ENCODE results near the gene TARDBP. TPM values are rescaled to one million over a fixed set of nuclear protein-coding genes. Genes with fewer than 3 reads are reported as not detected.

Gene TARDBP
- total RNA-seq, 1 experiment from 2014 or later: 207 TPM

- H3K4me2 ChIP-seq (ENCODE audit: insufficient read depth, insufficient read length, low read length): no peak overlapping the region
- H3K56ac ChIP-seq (ENCODE audit: insufficient read length, low read depth, low read length): no peak overlapping the region
- H2BK120ac ChIP-seq (ENCODE audit: low read depth, low read length, poor library complexity, severe bottlenecking): no peak overlapping the region
- H3K9me3 ChIP-seq (ENCODE audit: control insufficient read depth, low read depth, low read length): no peaks in the 10 kb centered on the region
- TF ChIP-seq CTCF (conservative IDR thresholded peaks at IDR 0.05): no peak
- H2BK20ac ChIP-seq (ENCODE audit: low read depth, low read length, poor library complexity, severe bottlenecking): no peak overlapping the region
- H2BK15ac ChIP-seq (ENCODE audit: low read depth, low read length): no peak overlapping the region
- H2BK12ac ChIP-seq (ENCODE audit: insufficient read length, low read depth, low read length): no peak overlapping the region
- no CpG with 5 or more reads among the region's 16 CpGs for WGBS (ENCODE audit: extremely low coverage, insufficient read length, low lambda C conversion rate)
- no peaks in the 10 kb centered on the region for H3K79me1 ChIP-seq (ENCODE audit: insufficient read depth, low read depth, low read length, poor library complexity, severe bottlenecking)
- Mint-ChIP-seq H3K4me3 (no peak overlapping the region), H3K9me3 (no peaks in the 10 kb centered on the region), H3K4me1 (peaks cover 4 to 5% of the 10 kb centered on the region in 2 experiments), H3K27me3 (ENCODE audit: low read depth) (no peaks in the 10 kb centered on the region), H3K36me3 (ENCODE audit: insufficient read depth in 1 of 3, low read depth in 3 of 3) (peaks cover 0 to 1% (median 0%) of the 10 kb centered on the region in 3 experiments; a peak in 1 of 7 replicates), H3K27ac (peak overlapping the region in 1 of 3 experiments; percentile 34; a peak in 1 of 7 replicates)
- no peak overlapping the region for H3K23ac ChIP-seq (ENCODE audit: insufficient read length, low read depth, low read length)
- no peak overlapping the region for H4K8ac ChIP-seq (replicated peaks; ENCODE audit: insufficient read length, low read depth, low read length)
- no peak overlapping the region for H2AK5ac ChIP-seq (ENCODE audit: insufficient read length, low read length)
- no peak overlapping the region for H3K14ac ChIP-seq (ENCODE audit: insufficient read depth, low read length)
- H3K4ac ChIP-seq (ENCODE audit: low read depth, low read length): no peak overlapping the region
- H3K79me2 ChIP-seq (ENCODE audit: insufficient read depth, low read length): no peaks in the 10 kb centered on the region
- H4K20me1 ChIP-seq (ENCODE audit: control insufficient read depth, insufficient read depth, insufficient read length): peaks cover 4% of the 10 kb centered on the region
- no peaks in the 10 kb centered on the region for H3K27me3 ChIP-seq (ENCODE audit: insufficient read depth, low read length)
- H3T11ph ChIP-seq (ENCODE audit: low read length): no peak overlapping the region
- no peak overlapping the region for H4K91ac ChIP-seq (ENCODE audit: insufficient read length, low read depth, low read length)
- no peak overlapping the region for H3K18ac ChIP-seq (ENCODE audit: insufficient read length, low read depth, low read length)
- DNase-seq: no peak
- no peaks in the 10 kb centered on the region for H3K23me2 ChIP-seq (ENCODE audit: insufficient read length, low read depth, low read length, poor library complexity, severe bottlenecking)
- H4K5ac ChIP-seq (ENCODE audit: insufficient read length, low read depth, low read length): no peak overlapping the region
- no peak overlapping the region for H2BK5ac ChIP-seq (ENCODE audit: insufficient read length, low read length)
- H2AFZ ChIP-seq (ENCODE audit: low read length): no peak overlapping the region
- no peaks in the 10 kb centered on the region for H3K4me1 ChIP-seq (ENCODE audit: insufficient read depth, low read length)
- H3K9ac ChIP-seq (ENCODE audit: extremely low read depth, insufficient read length, low read length): no peak overlapping the region
- H3K27ac ChIP-seq (ENCODE audit: insufficient read length, low read depth, low read length): no peak overlapping the region
These were observed 32.5 kb downstream of the TARDBP start for GRCh38 chr1:11044849-11045427.

Measured in H9 (cell line).